Stimulated activated naive CD8-positive, alpha-beta T cell treated with anti-CD3 and anti-CD28 coated beads, Interleukin-15, amount 100 ng/mL, for 72 hours (primary cell): ENCODE results near the gene ATP2B1.

Experiments
- ATAC-seq: fragments of 150-1000 bp; cut with Tn5 transposase; 2 replicates; pipeline ENCODE4 v1.10.0; 2021; ENCODE audit warnings: mild to moderate bottlenecking, moderate library complexity
- DNase-seq, 2 donors: peaks; one replicate each; pipeline ENCODE4 v3.0.0; 2021 to 2022
- H3K27ac Mint-ChIP-seq, 2 donors: one replicate each; pipeline ENCODE4 v1.8.0; 2022; ENCODE audit warnings: mild to moderate bottlenecking in 2 of 2, mixed read lengths in 2 of 2, moderate library complexity in 2 of 2
- H3K27me3 Mint-ChIP-seq: one replicate; pipeline ENCODE4 v1.8.0; 2022; ENCODE audit warnings: mixed read lengths
- H3K4me1 Mint-ChIP-seq: one replicate; pipeline ENCODE4 v1.8.0; 2022; ENCODE audit warnings: mild to moderate bottlenecking, mixed read lengths
- H3K4me3 Mint-ChIP-seq, 2 donors: one replicate each; pipeline ENCODE4 v1.8.0; 2022; ENCODE audit warnings: mild to moderate bottlenecking in 2 of 2, mixed read lengths in 2 of 2, moderate library complexity in 1 of 2
- H3K9me3 Mint-ChIP-seq, 2 donors: one replicate each; pipeline ENCODE4 v1.8.0; 2022; ENCODE audit warnings: mixed read lengths in 2 of 2

ATP2B1 gene

DNA sequence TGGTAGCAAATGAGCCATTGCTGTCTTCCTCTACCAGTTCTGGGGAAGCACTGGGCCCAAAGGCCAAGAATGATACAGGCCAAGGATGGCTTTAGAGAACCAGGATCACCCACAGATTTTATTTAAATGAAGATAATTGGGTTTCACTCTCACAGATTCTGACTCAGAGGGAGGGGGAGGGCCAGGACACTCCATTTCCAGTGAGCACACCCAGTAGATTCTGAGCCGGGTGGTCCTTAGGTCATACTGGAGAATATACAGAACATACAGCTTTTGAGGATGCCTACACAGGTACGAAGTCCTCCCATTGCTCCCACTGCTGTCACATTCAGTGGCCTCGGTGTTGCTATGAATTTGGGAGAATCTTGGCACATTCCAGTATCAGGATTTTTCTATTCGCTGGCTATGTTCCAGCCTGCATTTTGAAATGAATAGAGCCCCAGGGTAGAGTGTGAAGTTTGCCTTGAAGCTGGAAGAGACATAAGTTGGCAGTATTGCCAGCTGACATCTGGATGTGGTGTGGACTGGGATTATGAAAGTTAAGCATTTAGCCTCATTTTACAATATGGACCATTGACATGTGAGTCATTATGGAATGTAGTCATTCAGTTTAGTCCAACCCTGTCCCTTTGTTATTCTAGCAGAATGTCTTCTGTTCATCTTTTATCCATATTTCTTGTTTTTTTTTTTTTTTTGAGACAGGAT lies 137.0 kb downstream of the ATP2B1 start:
- peaks cover 13% of the 10 kb centered on the region for H3K4me1 Mint-ChIP-seq
- DNase-seq (no peak), ATAC-seq (no peak)
- H3K4me3 Mint-ChIP-seq = no peak overlapping the region
- H3K27ac Mint-ChIP-seq = no peak overlapping the region
- H3K9me3 Mint-ChIP-seq = no peaks in the 10 kb centered on the region
- no peaks in the 10 kb centered on the region for H3K27me3 Mint-ChIP-seq

DNA sequence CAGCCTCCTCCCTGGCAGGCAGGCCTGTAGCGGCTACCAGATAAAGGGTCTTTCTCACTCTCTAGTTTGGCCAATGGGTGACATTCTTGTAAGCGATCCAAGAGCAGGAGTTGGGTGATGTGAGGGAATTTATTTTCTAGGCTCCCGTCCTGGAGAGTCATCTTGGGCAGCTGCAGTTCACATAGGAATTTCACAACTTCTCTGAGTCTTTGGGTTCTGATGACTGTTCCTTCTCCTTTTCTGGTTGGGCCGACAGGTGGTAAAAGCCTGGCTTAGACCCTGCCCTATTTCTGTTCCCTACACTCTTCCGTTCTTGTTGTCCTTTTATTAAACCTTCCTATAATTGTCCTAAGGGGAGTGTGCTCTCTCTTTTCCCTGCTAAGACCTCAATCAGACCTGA lies 140.2 kb downstream of the ATP2B1 start:
- DNase-seq (no peak), ATAC-seq (no peak)
- Mint-ChIP-seq H3K9me3 (no peaks in the 10 kb centered on the region), H3K27ac (no peak overlapping the region), H3K27me3 (no peaks in the 10 kb centered on the region), H3K4me3 (no peak overlapping the region), H3K4me1 (peaks cover 12% of the 10 kb centered on the region)

GRCh38 chr12:89567691-89568239 lies 140.9 kb downstream of the ATP2B1 start:
- no peaks in the 10 kb centered on the region for H3K9me3 Mint-ChIP-seq
- ATAC-seq = no peak
- H3K27me3 Mint-ChIP-seq = no peaks in the 10 kb centered on the region
- H3K4me3 Mint-ChIP-seq = no peak overlapping the region
- H3K4me1 Mint-ChIP-seq = peaks cover 12% of the 10 kb centered on the region
- no peak overlapping the region for H3K27ac Mint-ChIP-seq
- no peak for DNase-seq

DNA sequence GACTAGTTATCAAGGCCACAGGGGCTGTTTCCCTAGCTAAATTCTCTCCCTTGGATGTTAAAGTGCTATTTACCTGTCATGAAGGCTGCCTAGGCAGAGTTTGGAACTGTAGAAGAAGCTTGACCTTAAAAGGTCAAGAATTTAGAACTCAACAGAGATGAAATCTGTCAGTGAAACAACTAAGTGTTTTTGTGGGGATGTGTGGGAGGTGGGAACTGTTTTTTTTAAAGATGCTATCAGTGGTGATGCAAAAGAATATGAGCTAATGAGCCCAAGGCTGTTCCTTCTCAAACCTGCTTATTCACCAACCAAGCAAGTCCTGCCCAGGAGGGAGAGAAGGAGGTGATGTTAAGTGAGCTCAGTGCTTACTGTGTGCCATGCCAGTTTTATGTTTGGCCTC lies 142.0 kb downstream of the ATP2B1 start:
- Mint-ChIP-seq H3K4me3 (no peak overlapping the region), H3K9me3 (no peaks in the 10 kb centered on the region), H3K27ac (peak overlapping the region in 1 of 2 donors; percentile 71), H3K27me3 (no peaks in the 10 kb centered on the region), H3K4me1 (peaks cover 12% of the 10 kb centered on the region)
- ATAC-seq (peak; percentile 68), DNase-seq (peak in 1 of 2 donors; percentile 9)

DNA sequence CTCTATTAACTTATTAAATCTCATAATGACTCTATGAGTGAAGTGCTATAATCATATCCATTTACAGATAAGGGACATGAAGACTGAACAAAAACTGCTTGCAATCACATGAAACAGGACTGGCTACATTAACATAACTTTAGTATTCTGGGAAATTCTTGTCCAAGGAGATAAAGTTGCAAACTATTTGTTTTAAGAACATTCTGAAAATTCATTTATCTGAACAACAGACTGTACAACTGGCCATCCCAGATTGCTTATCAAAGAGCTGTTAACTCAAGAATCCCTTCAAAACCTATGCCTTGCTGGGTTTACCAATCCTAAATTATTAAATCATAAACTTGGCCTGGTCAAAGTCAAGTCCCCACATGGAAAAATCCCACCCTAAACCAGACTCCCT lies 143.6 kb downstream of the ATP2B1 start:
- no peak for ATAC-seq
- Mint-ChIP-seq H3K4me1 (peaks cover 12% of the 10 kb centered on the region), H3K27ac (no peak overlapping the region), H3K9me3 (no peaks in the 10 kb centered on the region), H3K27me3 (no peaks in the 10 kb centered on the region), H3K4me3 (no peak overlapping the region)
- DNase-seq = no peak

DNA sequence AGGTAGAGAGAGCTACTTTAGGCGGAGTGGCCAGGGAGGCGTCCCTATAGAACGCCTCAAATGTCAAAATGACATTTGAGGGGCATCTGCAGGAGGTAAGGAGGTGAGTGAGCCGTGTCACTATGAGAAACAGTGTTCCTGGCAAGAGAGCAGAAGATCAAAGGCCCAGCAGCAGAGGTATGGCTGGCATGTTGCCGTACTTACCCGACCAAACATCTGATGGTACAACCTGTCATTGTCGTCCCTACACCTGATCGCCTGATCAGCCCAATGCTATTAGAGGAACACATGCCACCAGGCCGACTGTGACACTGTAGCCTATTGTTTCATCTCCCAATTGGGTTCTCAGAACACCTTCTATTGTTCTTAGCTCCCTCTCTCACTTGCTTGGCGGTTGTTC lies 148.9 kb downstream of the ATP2B1 start:
- H3K27ac Mint-ChIP-seq = no peak overlapping the region
- no peak for DNase-seq
- H3K27me3 Mint-ChIP-seq = no peaks in the 10 kb centered on the region
- no peak overlapping the region for H3K4me3 Mint-ChIP-seq
- no peak for ATAC-seq
- H3K9me3 Mint-ChIP-seq = peaks cover 0 to 8% of the 10 kb centered on the region in 2 donors
- H3K4me1 Mint-ChIP-seq = no peaks in the 10 kb centered on the region

DNA sequence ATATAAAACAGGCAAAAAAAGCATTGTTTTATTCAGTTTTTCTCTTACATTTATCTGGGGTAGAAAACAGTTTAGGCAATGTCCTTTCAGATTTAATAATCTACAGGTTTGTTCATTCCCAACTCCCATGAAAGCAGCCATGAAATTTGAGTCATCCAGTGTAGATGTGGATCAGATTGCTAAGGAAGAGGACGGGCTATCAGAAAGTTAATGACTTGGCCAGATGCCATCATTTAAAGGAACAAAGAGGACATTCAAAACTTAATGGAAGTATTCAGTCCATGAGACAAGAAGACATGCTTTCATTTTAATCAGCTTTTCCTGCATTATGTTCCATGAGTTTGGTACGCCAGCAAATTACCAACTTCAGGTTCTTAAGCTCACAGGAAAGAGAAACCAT lies 151.7 kb downstream of the ATP2B1 start:
- Mint-ChIP-seq H3K9me3 (peaks cover 0 to 8% of the 10 kb centered on the region in 2 donors), H3K27ac (no peak overlapping the region), H3K4me3 (no peak overlapping the region), H3K27me3 (no peaks in the 10 kb centered on the region), H3K4me1 (no peaks in the 10 kb centered on the region)
- ATAC-seq (no peak), DNase-seq (no peak)

DNA sequence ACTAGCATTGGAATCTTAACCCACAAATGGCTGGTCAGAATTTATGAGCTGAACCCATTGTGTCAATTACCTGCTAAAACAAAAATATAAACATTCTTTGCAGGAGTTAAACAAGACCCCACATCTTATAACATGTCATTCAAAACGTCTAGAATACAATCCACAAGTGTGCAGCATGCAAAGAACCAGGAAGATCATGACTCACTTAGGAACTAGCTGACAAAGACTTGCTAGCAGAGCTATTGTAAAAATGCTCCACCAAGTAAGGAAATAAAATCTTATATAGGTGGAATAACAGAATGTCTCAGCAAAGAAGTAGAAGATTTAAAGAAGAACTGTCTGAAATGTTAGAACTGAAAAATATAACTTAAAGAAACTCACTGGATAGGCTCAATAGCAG lies 156.3 kb downstream of the ATP2B1 start:
- DNase-seq = no peak
- no peak overlapping the region for H3K27ac Mint-ChIP-seq
- no peaks in the 10 kb centered on the region for H3K27me3 Mint-ChIP-seq
- H3K4me3 Mint-ChIP-seq = no peak overlapping the region
- ATAC-seq = no peak
- H3K4me1 Mint-ChIP-seq = no peaks in the 10 kb centered on the region
- H3K9me3 Mint-ChIP-seq = peaks cover 0 to 8% of the 10 kb centered on the region in 2 donors

GRCh38 chr12:89551747-89552146 lies 156.9 kb downstream of the ATP2B1 start:
- peaks cover 0 to 8% of the 10 kb centered on the region in 2 donors for H3K9me3 Mint-ChIP-seq
- no peaks in the 10 kb centered on the region for H3K4me1 Mint-ChIP-seq
- ATAC-seq (no peak), DNase-seq (no peak)
- no peak overlapping the region for H3K27ac Mint-ChIP-seq
- H3K27me3 Mint-ChIP-seq = no peaks in the 10 kb centered on the region
- no peak overlapping the region for H3K4me3 Mint-ChIP-seq

- ATAC-seq (no peak), DNase-seq (no peak)
- Mint-ChIP-seq H3K4me1 (peaks cover 11% of the 10 kb centered on the region), H3K27ac (no peak overlapping the region), H3K4me3 (no peak overlapping the region), H3K27me3 (no peaks in the 10 kb centered on the region), H3K9me3 (no peaks in the 10 kb centered on the region)
These were observed 161.5 kb downstream of the ATP2B1 start for GRCh38 chr12:89547101-89547500.

GRCh38 chr12:89546151-89546550 lies 162.5 kb downstream of the ATP2B1 start:
- Mint-ChIP-seq H3K27ac (no peak overlapping the region), H3K9me3 (no peaks in the 10 kb centered on the region)
- no peak for ATAC-seq

DNA sequence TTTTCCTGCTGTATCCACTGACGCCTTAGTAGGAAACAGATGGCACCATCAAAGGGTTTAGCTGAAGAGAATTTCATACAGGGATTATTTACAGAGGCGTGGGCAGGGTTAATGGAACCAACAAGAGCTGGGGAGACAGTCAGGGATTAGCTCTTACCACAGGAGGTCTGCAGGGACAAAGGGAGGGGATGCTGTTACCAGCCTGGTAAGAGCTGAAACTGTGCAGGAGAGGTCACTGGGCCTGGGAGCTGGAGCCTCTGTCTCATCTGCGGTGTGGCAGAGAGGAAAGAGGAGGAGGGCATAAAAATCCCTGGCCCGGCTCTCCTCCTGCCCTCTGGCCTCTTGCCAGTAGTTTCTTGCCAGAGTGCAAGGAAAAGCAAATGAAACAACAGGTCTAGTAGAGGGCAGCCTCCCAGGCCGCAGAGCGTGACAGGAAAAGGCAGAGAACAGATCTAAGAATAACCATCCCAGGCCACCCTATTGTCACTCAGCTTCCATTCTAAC lies 163.9 kb downstream of the ATP2B1 start:
- ATAC-seq = no peak
- H3K4me1 Mint-ChIP-seq = peaks cover 14% of the 10 kb centered on the region
- H3K9me3 Mint-ChIP-seq = no peaks in the 10 kb centered on the region
- H3K27me3 Mint-ChIP-seq = no peaks in the 10 kb centered on the region
- DNase-seq = no peak
- no peak overlapping the region for H3K4me3 Mint-ChIP-seq
- no peak overlapping the region for H3K27ac Mint-ChIP-seq

More at GRCh38 chr12:89546151-89546550, 162.5 kb downstream of the ATP2B1 start:
- H3K4me1 Mint-ChIP-seq = peaks cover 11% of the 10 kb centered on the region
- DNase-seq = no peak
- H3K27me3 Mint-ChIP-seq = no peaks in the 10 kb centered on the region
- no peak overlapping the region for H3K4me3 Mint-ChIP-seq

GRCh38 chr12:89544022-89544421 lies 164.6 kb downstream of the ATP2B1 start:
- Mint-ChIP-seq H3K27ac (no peak overlapping the region), H3K27me3 (no peaks in the 10 kb centered on the region), H3K4me1 (peaks cover 19% of the 10 kb centered on the region), H3K4me3 (no peak overlapping the region), H3K9me3 (no peaks in the 10 kb centered on the region)
- ATAC-seq (no peak), DNase-seq (no peak)

DNA sequence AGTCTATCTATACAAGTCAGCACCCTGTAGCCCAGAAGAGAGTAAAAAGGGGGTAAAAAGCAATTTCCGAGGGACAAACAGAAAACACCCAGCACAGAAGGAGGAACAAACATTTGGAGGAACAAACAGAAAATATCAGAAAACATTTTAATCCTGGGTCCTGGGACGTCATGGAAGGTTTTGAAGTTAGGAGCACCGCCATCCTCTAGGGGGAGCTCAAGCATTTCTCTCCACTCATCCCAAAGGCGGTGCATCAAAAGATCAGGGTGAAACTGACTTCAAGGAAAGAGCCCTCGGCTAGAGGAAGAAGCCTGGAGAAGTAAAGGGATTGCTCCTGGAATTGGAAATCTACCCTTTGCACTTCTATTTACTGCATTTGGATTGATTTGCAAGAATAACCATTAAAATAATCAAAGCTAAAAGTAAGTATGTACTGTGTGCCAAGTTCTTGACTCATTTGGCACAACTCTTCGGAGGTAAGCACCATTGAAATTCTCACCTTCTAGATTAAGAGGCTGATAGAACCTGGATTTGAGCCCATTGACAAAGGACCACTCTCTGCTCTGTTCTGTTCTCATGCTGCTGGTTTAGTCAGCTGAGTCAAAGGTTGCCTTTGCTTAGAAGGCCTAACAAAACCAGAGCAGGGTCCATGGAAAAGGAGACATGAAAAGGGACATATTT lies 165.6 kb downstream of the ATP2B1 start:
- H3K9me3 Mint-ChIP-seq = no peaks in the 10 kb centered on the region
- no peak overlapping the region for H3K27ac Mint-ChIP-seq
- H3K27me3 Mint-ChIP-seq = no peaks in the 10 kb centered on the region
- peak; percentile 56 to 61 for DNase-seq
- no peak overlapping the region for H3K4me3 Mint-ChIP-seq
- peak; percentile 80 for ATAC-seq
- peaks cover 19% of the 10 kb centered on the region for H3K4me1 Mint-ChIP-seq

GRCh38 chr12:89542236-89542635 lies 166.4 kb downstream of the ATP2B1 start:
- Mint-ChIP-seq H3K4me1 (peaks cover 19% of the 10 kb centered on the region), H3K27ac (no peak overlapping the region), H3K27me3 (no peaks in the 10 kb centered on the region), H3K4me3 (no peak overlapping the region), H3K9me3 (no peaks in the 10 kb centered on the region)
- ATAC-seq (no peak), DNase-seq (no peak)

DNA sequence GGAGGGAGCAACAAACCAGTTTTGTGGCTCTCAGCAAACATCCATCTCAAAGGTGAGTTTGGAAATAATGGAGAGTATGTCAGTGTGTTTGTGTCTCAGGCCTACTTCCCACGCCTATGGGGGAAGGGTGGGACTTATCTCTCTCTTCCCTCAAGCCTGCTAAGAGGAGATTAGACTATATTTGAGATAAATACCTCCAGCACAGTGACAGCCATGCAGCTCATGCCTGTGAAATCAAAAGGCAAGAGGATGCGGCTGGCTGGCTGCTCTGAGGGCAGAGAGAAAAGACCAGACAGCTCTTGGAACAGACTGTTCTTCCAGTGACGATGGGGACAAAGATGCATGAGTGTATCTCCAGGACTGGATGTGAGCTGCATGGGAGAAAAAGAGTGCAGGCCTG lies 168.1 kb downstream of the ATP2B1 start:
- no peak for ATAC-seq
- Mint-ChIP-seq H3K4me1 (peaks cover 19% of the 10 kb centered on the region), H3K9me3 (no peaks in the 10 kb centered on the region), H3K27ac (no peak overlapping the region), H3K4me3 (no peak overlapping the region), H3K27me3 (no peaks in the 10 kb centered on the region)
- DNase-seq = no peak
